Mesenchymal stem cell (in vitro differentiated cells and primary cell): Measurements from ENCODE around the gene CYB561A3.

ENCODE experiments used
- DNase-seq: peaks from one replicate; pipeline ENCODE4 v3.0.0-alpha.2; 2013
- H2AFZ ChIP-seq: one replicate; pipeline ENCODE4 v1.6.1; 2013; ENCODE audit warnings: low read depth, mild to moderate bottlenecking, control low read depth, inconsistent platforms, low read length, moderate library complexity
- H2AK5ac ChIP-seq: 2 replicates; pipeline ENCODE4 v1.6.1; 2013; ENCODE audit warnings: low read length, moderate library complexity, mild to moderate bottlenecking, inconsistent platforms; ENCODE audit not compliant: severe bottlenecking
- H2BK120ac ChIP-seq: one replicate; pipeline ENCODE4 v1.6.1; 2013; ENCODE audit warnings: low read depth, mild to moderate bottlenecking, inconsistent platforms, low read length, moderate library complexity
- H2BK12ac ChIP-seq, 2 experiments: one replicate each; pipeline ENCODE4 v1.6.1; 2013; ENCODE audit warnings: inconsistent platforms in 2 of 2, low read length in 2 of 2, mild to moderate bottlenecking in 2 of 2, moderate library complexity in 2 of 2, control low read depth in 1 of 2
- H2BK15ac ChIP-seq: one replicate; pipeline ENCODE4 v1.6.1; 2013; ENCODE audit warnings: mild to moderate bottlenecking, low read depth, inconsistent platforms; ENCODE audit not compliant: poor library complexity, severe bottlenecking
- H2BK5ac ChIP-seq: 2 replicates; pipeline ENCODE4 v1.6.1; 2013; ENCODE audit warnings: low read depth, mild to moderate bottlenecking, low read length, control low read depth, inconsistent platforms; ENCODE audit not compliant: poor library complexity, severe bottlenecking
- H3K14ac ChIP-seq, 2 experiments: one replicate each; pipeline ENCODE4 v1.6.1; 2013; ENCODE audit warnings: inconsistent platforms in 2 of 2, low read length in 2 of 2, control low read depth in 1 of 2, mild to moderate bottlenecking in 1 of 2, moderate library complexity in 1 of 2
- H3K18ac ChIP-seq, 2 experiments: one replicate each; pipeline ENCODE4 v1.6.1; 2013; ENCODE audit warnings: inconsistent platforms in 2 of 2, low read length in 2 of 2, control low read depth in 1 of 2, low read depth in 1 of 2, mild to moderate bottlenecking in 1 of 2
- H3K23ac ChIP-seq, 2 experiments: one replicate each; pipeline ENCODE4 v1.6.1; 2013; ENCODE audit warnings: inconsistent platforms in 2 of 2, low read length in 2 of 2, mild to moderate bottlenecking in 2 of 2, moderate library complexity in 2 of 2, control low read depth in 1 of 2
- H3K27ac ChIP-seq: 2 replicates; pipeline ENCODE4 v1.5.1; 2013; ENCODE audit warnings: mild to moderate bottlenecking, moderate library complexity, low read length, control low read depth, inconsistent platforms; ENCODE audit not compliant: poor library complexity, severe bottlenecking
- H3K27me3 ChIP-seq, 2 experiments: 2 replicates each; pipeline versions ENCODE4 v1.6.1 to v1.7.0; 2013; ENCODE audit warnings: low read length in 2 of 2, mild to moderate bottlenecking in 2 of 2, moderate library complexity in 2 of 2, control low read depth in 1 of 2, inconsistent platforms in 1 of 2; ENCODE audit not compliant: control insufficient read depth in 1 of 2, insufficient read depth in 1 of 2
- H3K36me3 ChIP-seq, 2 experiments: 2 replicates each; pipeline versions ENCODE4 v1.6.1 to v1.7.0; 2013; ENCODE audit warnings: low read length in 2 of 2, control low read depth in 1 of 2, inconsistent platforms in 1 of 2, low read depth in 1 of 2, mild to moderate bottlenecking in 1 of 2; ENCODE audit not compliant: insufficient read depth in 2 of 2, control insufficient read depth in 1 of 2
- H3K4ac ChIP-seq, 2 experiments: one replicate each; pipeline ENCODE4 v1.6.1; 2013; ENCODE audit warnings: inconsistent platforms in 2 of 2, low read length in 2 of 2, mild to moderate bottlenecking in 2 of 2, moderate library complexity in 2 of 2, control low read depth in 1 of 2, low read depth in 1 of 2
- H3K4me1 ChIP-seq: 2 replicates; pipeline ENCODE4 v1.6.1; 2013; ENCODE audit warnings: low read depth, low read length, control low read depth; ENCODE audit not compliant: control insufficient read depth, insufficient read depth
- H3K4me2 ChIP-seq: 2 replicates; pipeline ENCODE4 v1.6.1; 2013; ENCODE audit warnings: low read length, mild to moderate bottlenecking, inconsistent platforms; ENCODE audit not compliant: poor library complexity, severe bottlenecking
- H3K4me3 ChIP-seq, 2 experiments: 2 replicates each; pipeline versions ENCODE4 v1.5.1 to v1.7.0; 2013; ENCODE audit warnings: low read length in 2 of 2, mild to moderate bottlenecking in 2 of 2, control low read depth in 1 of 2, low read depth in 1 of 2; ENCODE audit not compliant: insufficient read depth in 1 of 2
- H3K79me1 ChIP-seq: replicated peaks from 2 replicates; pipeline ENCODE4 v1.6.1; 2013; ENCODE audit warnings: mild to moderate bottlenecking, control low read depth, low read length, inconsistent platforms; ENCODE audit not compliant: poor library complexity, severe bottlenecking
- H3K9ac ChIP-seq: 2 replicates; pipeline ENCODE4 v1.7.0; 2013; ENCODE audit warnings: mild to moderate bottlenecking, low read length, moderate library complexity
- H3K9me3 ChIP-seq: 2 replicates; pipeline ENCODE4 v1.7.0; 2013; ENCODE audit warnings: mild to moderate bottlenecking, low read length; ENCODE audit not compliant: control insufficient read depth
- H4K8ac ChIP-seq: one replicate; pipeline ENCODE4 v1.6.1; 2013; ENCODE audit warnings: inconsistent platforms, mild to moderate bottlenecking, low read length, moderate library complexity
- H4K91ac ChIP-seq: one replicate; pipeline ENCODE4 v1.6.1; 2013; ENCODE audit warnings: mild to moderate bottlenecking, low read length, inconsistent platforms
- WGBS: methylation state at CpG from one replicate; pipeline ENCODE4 v1.1.7; 2013; ENCODE audit warnings: mixed read lengths; 5-methylcytosine and 5-hydroxymethylcytosine counted together

The CYB561A3 gene

GRCh38 chr11:61310749-61311148, 50.9 kb downstream of the CYB561A3 start:
- Histone ChIP-seq H3K4ac (no peak overlapping the region), H3K36me3 (peaks cover 73 to 99% of the 10 kb centered on the region in 2 experiments), H3K4me2 (no peak overlapping the region), H3K79me1 (peaks cover 63% of the 10 kb centered on the region), H4K8ac (no peak overlapping the region), H3K23ac (no peak overlapping the region), H2BK15ac (no peak overlapping the region), H3K14ac (no peak overlapping the region), H3K4me1 (no peaks in the 10 kb centered on the region), H2BK120ac (no peak overlapping the region), H2AFZ (no peak overlapping the region), H3K4me3 (no peak overlapping the region), H3K27ac (no peak overlapping the region), H2AK5ac (no peak overlapping the region), H2BK12ac (no peak overlapping the region), H3K9me3 (no peaks in the 10 kb centered on the region), H3K18ac (no peak overlapping the region), H2BK5ac (no peak overlapping the region), H4K91ac (no peak overlapping the region), H3K27me3 (no peaks in the 10 kb centered on the region), H3K9ac (no peak overlapping the region)
- DNase-seq: no peak
- 96% methylated on average over 8 of the region's 8 CpGs for WGBS

- WGBS: 96% methylated on average over 7 of the region's 7 CpGs
- no peak overlapping the region for H2BK5ac ChIP-seq
- peaks cover 57% of the 10 kb centered on the region for H3K79me1 ChIP-seq
Observed at GRCh38 chr11:61309739-61310138, 51.9 kb downstream of the CYB561A3 start.

GRCh38 chr11:61309141-61309540, 52.5 kb downstream of the CYB561A3 start:
- Histone ChIP-seq H3K9me3 (no peaks in the 10 kb centered on the region), H2BK12ac (no peak overlapping the region), H2BK15ac (no peak overlapping the region), H2AFZ (no peak overlapping the region), H3K27ac (no peak overlapping the region), H3K4me1 (no peaks in the 10 kb centered on the region), H3K4me2 (no peak overlapping the region), H2BK5ac (no peak overlapping the region), H3K4me3 (no peak overlapping the region), H3K14ac (no peak overlapping the region), H3K36me3 (peaks cover 76 to 97% of the 10 kb centered on the region in 2 experiments), H4K8ac (no peak overlapping the region), H3K79me1 (peaks cover 54% of the 10 kb centered on the region), H3K23ac (no peak overlapping the region), H2AK5ac (no peak overlapping the region), H2BK120ac (no peak overlapping the region), H4K91ac (no peak overlapping the region), H3K4ac (no peak overlapping the region), H3K27me3 (no peaks in the 10 kb centered on the region), H3K9ac (no peak overlapping the region), H3K18ac (no peak overlapping the region)
- DNase-seq: no peak
- WGBS: 85% methylated on average over 2 of the region's 4 CpGs

More at GRCh38 chr11:61309739-61310138, 51.9 kb downstream of the CYB561A3 start:
- no peak overlapping the region for H2BK120ac ChIP-seq
- H4K8ac ChIP-seq: no peak overlapping the region
- no peak overlapping the region for H2BK12ac ChIP-seq
- no peaks in the 10 kb centered on the region for H3K4me1 ChIP-seq
- H3K4me2 ChIP-seq: no peak overlapping the region
- H4K91ac ChIP-seq: no peak overlapping the region
- DNase-seq: no peak
- H3K14ac ChIP-seq: no peak overlapping the region
- H3K9ac ChIP-seq: no peak overlapping the region
- peaks cover 74 to 100% of the 10 kb centered on the region in 2 experiments for H3K36me3 ChIP-seq
- no peak overlapping the region for H2AK5ac ChIP-seq
- no peak overlapping the region for H3K27ac ChIP-seq
- no peak overlapping the region for H2BK15ac ChIP-seq
- no peak overlapping the region for H3K4me3 ChIP-seq
- H2AFZ ChIP-seq: no peak overlapping the region
- no peak overlapping the region for H3K4ac ChIP-seq
- no peak overlapping the region for H3K18ac ChIP-seq
- no peaks in the 10 kb centered on the region for H3K27me3 ChIP-seq
- H3K23ac ChIP-seq: no peak overlapping the region
- no peaks in the 10 kb centered on the region for H3K9me3 ChIP-seq

GRCh38 chr11:61307354-61307753, 54.3 kb downstream of the CYB561A3 start:
- H3K27ac ChIP-seq: no peak overlapping the region
- H3K4me1 ChIP-seq: no peaks in the 10 kb centered on the region
- no peak for DNase-seq
- no peak overlapping the region for H4K8ac ChIP-seq
- no peak overlapping the region for H3K4me2 ChIP-seq
- no peaks in the 10 kb centered on the region for H3K27me3 ChIP-seq
- H3K79me1 ChIP-seq: peaks cover 55% of the 10 kb centered on the region
- no peak overlapping the region for H3K4ac ChIP-seq
- H3K23ac ChIP-seq: no peak overlapping the region
- no peak overlapping the region for H3K9ac ChIP-seq
- peaks cover 79 to 96% of the 10 kb centered on the region in 2 experiments for H3K36me3 ChIP-seq
- H3K18ac ChIP-seq: no peak overlapping the region
- H2AFZ ChIP-seq: no peak overlapping the region
- no peak overlapping the region for H2BK120ac ChIP-seq
- H2BK12ac ChIP-seq: no peak overlapping the region
- no peak overlapping the region for H2BK5ac ChIP-seq
- H3K14ac ChIP-seq: no peak overlapping the region
- no peak overlapping the region for H4K91ac ChIP-seq
- WGBS: 93% methylated on average over 1 of the region's 1 CpG
- no peak overlapping the region for H2AK5ac ChIP-seq
- no peak overlapping the region for H3K4me3 ChIP-seq
- no peaks in the 10 kb centered on the region for H3K9me3 ChIP-seq
- no peak overlapping the region for H2BK15ac ChIP-seq
